Pancreas (tissue), 10 donors: ENCODE data around the gene YEATS2. TPM values are rescaled to one million over a fixed set of nuclear protein-coding genes. Genes with fewer than 3 reads are reported as not detected.
"Not testable (repeated sequence)": the region's sequence is repeated elsewhere in the genome, so short reads cannot be mapped to it uniquely, and the experiment has no call there.

ENCODE experiments used
- ATAC-seq, 4 donors: fragments of 200-7000 bp; cut with Tn5 transposase; one replicate each; pipeline versions ENCODE4 v1.8.0 to v1.9.1; 2020; ENCODE audit warnings: mild to moderate bottlenecking in 4 of 4, moderate library complexity in 4 of 4
- DNase-seq, 6 donors: peaks; one replicate each; pipeline ENCODE4 v3.0.0-alpha.2; 2020
- FAIRE-seq: peaks from 2 replicates; lab custom pipeline; 2012; peaks lifted over from hg19 to GRCh38; lab: Jason Lieb, UNC
- H3K27ac ChIP-seq, 4 donors: fragments of 200-600 bp; sonication (generic); 1 replicate in 3 of 4; 2 replicates in 1 of 4; pipeline versions ENCODE4 v1.5.0 to v1.8.0; 2020
- H3K27me3 ChIP-seq, 4 donors: fragments of 200-600 bp; one replicate each; pipeline ENCODE4 v1.8.0; 2021
- H3K36me3 ChIP-seq, 3 donors: fragments of 200-600 bp; sonication (generic) in 1 of 3; one replicate each; pipeline versions ENCODE4 v1.5.0 to v1.8.0; 2020 to 2021
- H3K4me1 ChIP-seq, 3 donors: fragments of 200-600 bp; one replicate each; pipeline ENCODE4 v1.8.0; 2021
- H3K4me3 ChIP-seq, 4 donors: fragments of 200-600 bp; sonication (generic) in 2 of 4; one replicate each; pipeline versions ENCODE4 v1.5.0 to v1.8.0; 2020 to 2021
- H3K9me3 ChIP-seq, 4 donors: fragments of 200-600 bp; one replicate each; pipeline ENCODE4 v1.8.0; 2021
- WGBS, 2 donors: extraction: QIAGEN DNeasy Blood & Tissue Kit; methylation state at CpG; one replicate each; pipeline ENCODE4 v1.1.7; 2013; 5-methylcytosine and 5-hydroxymethylcytosine counted together
- intact Hi-C, 3 donors: fragments of 100-400 bp; cut with DNase I; formaldehyde crosslinking; loops; one replicate each; pipeline versions ENCODE4 v1.11.1 to v1.14.2; 2022
- polyA plus RNA-seq, 2 donors: library from polyadenylated mRNA; stranded (reverse); fragments of 200-250 nt; gene quantifications; one replicate each; pipeline ENCODE4 v1.2.3, GENCODE V29; 2013
- total RNA-seq, 6 donors: library from RNA; stranded (reverse); fragmentation: NEBNext Ultra II Directional in 4 of 6; extraction: Animal tissue kit (Norgen Biotek cat#: 25700) in 4 of 6; gene quantifications; one replicate each; pipeline versions ENCODE4 v1.2.1 to v1.2.4, GENCODE V29; 2021 to 2023
- TF ChIP-seq, protein P1 (sequence below), 4 donors: fragments of 200-600 bp; sonication (generic) in 3 of 4; IDR thresholded peaks; one replicate each; pipeline versions ENCODE4 v1.5.0 to v1.8.0; 2021; ENCODE audit warnings: antibody characterized with exemption in 4 of 4
- donor health status: healthy with polysubstance abuse.
- donor health status: DM: no; HTN: no; CAD: no; lungs with moderate emphysema.
- donor health status: DM: no; HTN: no; CAD: no.
- donor health status: control.
- donor health status: control.
- donor health status: Bipolar disorder and iron deficiency.
- donor health status: DM: yes; HTN: yes; CAD: no.
- donor health status: DM: no; HTN: no; CAD: no.
- donor health status: DM: no; HTN: no; CAD: no.
- donor health status: DM: yes; HTN: yes; CAD: no.

YEATS2 gene
- total and polyA plus RNA-seq, 8 donors = 5.7 to 12.8 (median 6.4) TPM

DNA sequence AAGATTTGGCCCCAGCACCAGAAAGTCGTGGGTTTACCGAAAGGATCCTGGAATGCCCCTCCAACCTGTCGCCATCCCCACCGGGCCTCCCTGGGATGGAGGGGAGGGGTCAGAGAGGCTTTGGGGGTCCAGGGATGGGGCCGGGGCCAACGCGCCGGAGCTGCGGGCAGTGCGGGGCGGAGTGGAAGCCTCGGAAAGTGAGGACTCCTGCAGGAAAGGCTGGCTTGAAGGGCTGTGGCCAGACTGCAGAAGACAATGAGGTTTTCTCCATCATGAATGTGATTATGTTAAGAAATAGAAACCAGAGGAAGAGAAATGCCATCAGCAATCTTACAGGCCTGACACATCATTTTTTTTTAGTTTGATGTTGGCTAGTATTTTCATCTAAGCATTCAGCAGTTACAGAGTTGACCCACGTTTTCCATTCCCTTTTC lies 738 bp downstream of the YEATS2 start:
- DNase-seq = peak in 5 of 6 donors; percentile 11 to 62 (median 27)
- Histone ChIP-seq H3K36me3 (no peaks in the 10 kb centered on the region), H3K4me1 (peaks cover 0 to 10% (median 5%) of the 10 kb centered on the region in 3 donors), H3K27me3 (no peaks in the 10 kb centered on the region), H3K9me3 (no peaks in the 10 kb centered on the region), H3K4me3 (peak overlapping the region; percentile 90 to 99 (median 94)), H3K27ac (peak overlapping the region; percentile 54 to 88 (median 74))
- 1% methylated on average over 13 of the region's 13 CpGs for WGBS, 2 donors
- peak; percentile 41 to 60 (median 58) for ATAC-seq
- no peak for FAIRE-seq
- TF ChIP-seq, protein P1, sequence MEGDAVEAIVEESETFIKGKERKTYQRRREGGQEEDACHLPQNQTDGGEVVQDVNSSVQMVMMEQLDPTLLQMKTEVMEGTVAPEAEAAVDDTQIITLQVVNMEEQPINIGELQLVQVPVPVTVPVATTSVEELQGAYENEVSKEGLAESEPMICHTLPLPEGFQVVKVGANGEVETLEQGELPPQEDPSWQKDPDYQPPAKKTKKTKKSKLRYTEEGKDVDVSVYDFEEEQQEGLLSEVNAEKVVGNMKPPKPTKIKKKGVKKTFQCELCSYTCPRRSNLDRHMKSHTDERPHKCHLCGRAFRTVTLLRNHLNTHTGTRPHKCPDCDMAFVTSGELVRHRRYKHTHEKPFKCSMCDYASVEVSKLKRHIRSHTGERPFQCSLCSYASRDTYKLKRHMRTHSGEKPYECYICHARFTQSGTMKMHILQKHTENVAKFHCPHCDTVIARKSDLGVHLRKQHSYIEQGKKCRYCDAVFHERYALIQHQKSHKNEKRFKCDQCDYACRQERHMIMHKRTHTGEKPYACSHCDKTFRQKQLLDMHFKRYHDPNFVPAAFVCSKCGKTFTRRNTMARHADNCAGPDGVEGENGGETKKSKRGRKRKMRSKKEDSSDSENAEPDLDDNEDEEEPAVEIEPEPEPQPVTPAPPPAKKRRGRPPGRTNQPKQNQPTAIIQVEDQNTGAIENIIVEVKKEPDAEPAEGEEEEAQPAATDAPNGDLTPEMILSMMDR (IDR thresholded peaks at IDR 0.05) = no peak
- intact Hi-C loops = no loop called here

DNA sequence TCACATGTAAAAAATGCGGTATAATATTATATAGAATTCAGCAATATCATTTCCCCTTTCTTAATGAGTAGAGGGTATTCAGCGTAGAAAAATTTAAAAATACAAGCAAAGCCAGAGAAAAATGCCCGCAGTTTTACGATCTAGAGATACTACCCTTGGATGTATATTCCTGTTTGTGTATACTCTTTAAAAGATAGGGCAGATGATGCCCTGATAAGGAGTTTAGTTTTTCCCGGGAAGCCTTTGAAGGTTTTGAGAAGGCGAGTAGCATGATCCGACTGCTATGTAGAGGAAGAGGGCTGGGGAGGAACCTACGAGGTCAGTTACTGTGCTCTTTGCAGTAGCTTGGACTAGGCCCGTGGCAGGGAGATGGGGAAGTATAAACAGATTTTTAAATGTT lies 1.2 kb downstream of the YEATS2 start:
- TF ChIP-seq, protein P1 (IDR thresholded peaks at IDR 0.05) = no peak
- H3K36me3 ChIP-seq = no peaks in the 10 kb centered on the region
- FAIRE-seq = no peak
- H3K27me3 ChIP-seq = no peaks in the 10 kb centered on the region
- intact Hi-C loops = no loop called here
- DNase-seq = peak in 1 of 6 donors; percentile 23
- peaks cover 0 to 10% (median 5%) of the 10 kb centered on the region in 3 donors for H3K4me1 ChIP-seq
- ATAC-seq = peak in 2 of 4 donors; percentile 57 to 66
- peak overlapping the region; percentile 90 to 99 (median 94) for H3K4me3 ChIP-seq
- H3K27ac ChIP-seq = peak overlapping the region in 2 of 4 donors; percentile 85 to 88
- 13 to 17% methylated on average over 9 of the region's 9 CpGs for WGBS, 2 donors
- H3K9me3 ChIP-seq = no peaks in the 10 kb centered on the region

DNA sequence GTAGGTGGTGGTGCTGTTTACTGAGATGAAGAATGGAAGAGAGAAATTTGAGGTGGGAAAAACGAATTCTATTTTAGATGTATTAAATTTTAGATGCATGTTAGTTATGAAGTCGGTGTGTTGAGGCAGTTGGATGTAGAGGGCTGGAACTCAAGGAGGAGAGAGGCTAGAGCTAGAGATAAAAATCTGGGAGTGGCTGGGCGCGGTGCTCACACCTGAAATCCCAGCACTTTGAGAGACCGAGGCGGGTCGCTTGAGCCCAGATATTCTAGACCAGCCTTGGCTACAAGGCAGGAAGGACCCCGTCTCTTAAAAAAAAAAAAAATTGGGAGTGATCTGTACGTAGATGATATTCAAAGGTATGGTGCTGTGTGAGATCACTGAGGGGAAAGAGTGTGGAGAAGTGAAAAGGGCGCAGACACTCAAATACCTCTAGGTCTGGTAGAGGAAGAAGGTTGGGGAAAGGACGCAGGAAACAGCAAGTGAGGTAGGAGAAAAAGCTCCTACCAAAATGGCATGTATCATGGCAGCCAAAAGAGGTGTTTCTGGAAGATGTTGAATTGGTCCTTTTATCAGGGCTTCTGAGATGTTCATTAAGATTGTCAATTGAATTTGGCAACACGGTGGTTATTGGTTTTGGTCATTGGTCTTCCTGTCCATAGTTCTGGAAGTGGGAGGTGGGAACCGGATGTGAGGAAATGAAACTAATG lies 1.8 kb downstream of the YEATS2 start:
- Histone ChIP-seq H3K27ac (peak overlapping the region in 1 of 4 donors; percentile 85), H3K36me3 (no peaks in the 10 kb centered on the region), H3K9me3 (no peaks in the 10 kb centered on the region), H3K27me3 (no peaks in the 10 kb centered on the region), H3K4me1 (peaks cover 0 to 10% (median 5%) of the 10 kb centered on the region in 3 donors), H3K4me3 (peak overlapping the region in 2 of 4 donors; percentile 90 to 99)
- ATAC-seq (no peak), DNase-seq (no peak), FAIRE-seq (no peak)
- TF ChIP-seq, protein P1 (IDR thresholded peaks at IDR 0.05) = no peak
- intact Hi-C loops = no loop called here
- 81 to 82% methylated on average over 13 of the region's 13 CpGs for WGBS, 2 donors

DNA sequence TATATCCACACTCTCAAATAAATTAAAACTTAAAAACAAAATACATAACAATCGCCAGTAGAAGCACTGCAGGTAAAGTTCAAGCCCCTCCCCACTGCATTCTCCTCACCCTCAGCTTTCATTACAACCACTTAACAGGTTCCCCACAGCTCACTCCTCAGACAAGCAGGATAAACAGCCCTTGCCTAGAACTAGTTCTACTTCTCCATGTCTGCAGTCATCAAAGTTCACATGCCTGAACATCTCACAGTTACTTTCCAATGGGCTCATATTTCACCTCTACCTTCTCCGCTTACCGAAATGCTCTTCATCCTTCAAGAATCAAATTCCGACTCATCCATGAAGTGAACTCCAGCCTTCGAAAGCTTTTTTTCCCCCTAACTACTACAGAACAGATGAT lies 4.1 kb downstream of the YEATS2 start:
- Histone ChIP-seq H3K9me3 (no peaks in the 10 kb centered on the region), H3K36me3 (no peaks in the 10 kb centered on the region), H3K4me3 (no peak overlapping the region), H3K27me3 (no peaks in the 10 kb centered on the region), H3K27ac (no peak overlapping the region), H3K4me1 (peaks cover 0 to 10% (median 5%) of the 10 kb centered on the region in 3 donors)
- intact Hi-C loops = no loop called here
- no peak for FAIRE-seq
- TF ChIP-seq, protein P1 (IDR thresholded peaks at IDR 0.05) = no peak
- WGBS, 2 donors = 95 to 97% methylated on average over 5 of the region's 5 CpGs
- DNase-seq = no peak
- ATAC-seq = no peak

DNA sequence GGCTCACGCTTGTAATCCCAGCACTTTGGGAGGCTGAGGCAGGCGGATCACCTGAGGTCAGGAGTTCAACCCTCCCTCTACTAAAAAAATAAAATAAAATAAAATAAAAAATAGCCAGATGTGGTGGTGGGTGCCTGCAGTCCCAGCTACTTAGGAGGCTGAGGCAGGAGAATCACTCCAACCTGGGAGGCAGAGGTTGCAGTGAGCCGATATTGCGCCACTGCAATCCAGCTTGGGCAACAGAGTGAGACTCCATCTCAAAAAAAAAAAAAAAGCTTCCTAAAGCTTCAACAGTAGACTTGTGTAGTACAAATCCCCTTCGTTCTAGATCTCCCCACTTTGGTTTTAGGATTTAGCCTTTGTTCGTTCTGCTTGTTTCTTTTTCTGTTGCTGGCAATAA lies 6.3 kb downstream of the YEATS2 start:
- H3K27me3 ChIP-seq, H3K36me3 ChIP-seq, FAIRE-seq, H3K4me1 ChIP-seq, DNase-seq, ATAC-seq, H3K27ac ChIP-seq, intact Hi-C loops, H3K4me3 ChIP-seq, H3K9me3 ChIP-seq: not testable (repeated sequence)
- 93 to 97% methylated on average over 6 of the region's 6 CpGs for WGBS, 2 donors
